GM18507 (cell line): ENCODE results near the gene NABP2.
A peak's percentile ranks its signal among the peaks of the same experiment; 100 is the strongest.

ENCODE experiments used
- DNase-seq: peaks from one replicate; pipeline ENCODE4 v3.0.0; 2011; ENCODE audit warnings: low read depth; ENCODE audit not compliant: insufficient read length; ENCODE audit errors: extremely low spot score
- FAIRE-seq: peaks from 2 replicates; lab custom pipeline; 2011; peaks lifted over from hg19 to GRCh38; lab: Jason Lieb, UNC

NABP2 gene

DNA sequence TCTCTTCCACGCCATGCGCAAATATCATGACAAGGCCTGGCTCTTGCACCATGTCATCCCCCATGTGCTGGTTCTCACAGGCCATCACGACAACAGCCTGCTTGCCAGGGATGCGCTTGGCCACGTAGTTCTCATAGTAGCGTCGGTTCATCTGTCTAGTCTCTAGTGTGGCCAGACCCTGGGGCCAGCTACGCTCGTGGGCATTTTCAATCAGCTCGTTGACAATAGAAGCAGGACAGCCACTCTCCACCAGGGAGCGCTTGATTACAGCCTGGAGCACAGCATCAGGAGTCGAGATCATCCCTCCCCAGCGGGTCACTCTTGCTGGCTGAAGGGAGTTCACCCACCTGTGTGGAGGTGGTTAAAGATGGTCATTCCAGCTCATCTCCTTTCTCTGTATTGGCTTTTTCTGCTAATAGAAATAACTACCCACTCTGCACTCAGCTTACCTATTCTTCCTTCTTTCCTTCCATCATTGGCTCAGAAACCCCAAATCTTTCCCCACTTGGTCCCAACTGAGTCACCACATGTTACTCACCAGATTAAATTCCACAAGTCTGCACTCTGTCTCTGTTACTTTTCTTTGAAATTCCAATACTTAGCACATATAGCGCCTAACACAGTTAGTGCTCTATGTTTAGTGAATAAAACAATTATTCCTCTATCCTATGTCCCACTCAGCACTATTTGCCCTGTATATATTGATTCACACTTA lies 17.5 kb upstream of the NABP2 start:
- FAIRE-seq (no peak), DNase-seq (no peak)

DNA sequence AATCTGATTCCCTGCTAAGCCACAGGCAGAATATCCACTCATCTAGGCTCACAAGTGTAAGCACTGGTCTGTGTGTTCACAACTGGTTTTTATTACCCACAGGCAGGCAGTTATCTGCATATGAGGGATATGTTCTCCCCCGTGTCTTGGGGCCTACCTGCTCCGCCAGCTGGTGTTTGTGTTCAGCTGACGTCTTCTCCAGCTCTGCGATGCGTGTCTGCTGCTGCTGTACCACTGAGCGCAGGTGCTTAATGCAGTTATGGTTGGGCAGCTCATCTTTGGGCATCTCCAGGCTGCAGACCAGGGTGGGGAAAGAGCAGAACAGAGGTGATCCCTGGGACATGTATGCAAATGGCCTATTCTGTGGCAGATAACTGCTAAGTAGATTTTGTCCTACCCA lies 16.1 kb upstream of the NABP2 start:
- FAIRE-seq (no peak), DNase-seq (no peak)

DNA sequence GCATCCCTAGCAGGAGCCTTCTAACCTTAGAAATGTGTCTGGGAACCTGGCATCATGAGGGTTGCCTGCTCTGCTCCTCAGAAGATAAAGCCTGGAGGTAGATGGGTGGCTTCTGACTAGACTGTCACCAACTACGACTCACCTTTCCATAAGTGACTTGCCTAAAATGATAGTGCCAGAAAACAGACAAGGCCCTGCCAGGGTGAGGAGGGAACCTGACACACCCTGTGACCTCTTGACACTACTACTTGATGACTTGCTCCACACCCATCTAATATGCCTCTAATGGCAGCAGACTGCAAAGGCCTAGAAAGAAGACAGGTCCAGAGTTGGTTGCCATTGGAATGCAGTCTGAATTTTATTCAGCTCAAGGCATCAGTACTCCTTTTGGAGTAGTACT lies 11.8 kb upstream of the NABP2 start:
- DNase-seq = no peak
- FAIRE-seq = no peak

DNA sequence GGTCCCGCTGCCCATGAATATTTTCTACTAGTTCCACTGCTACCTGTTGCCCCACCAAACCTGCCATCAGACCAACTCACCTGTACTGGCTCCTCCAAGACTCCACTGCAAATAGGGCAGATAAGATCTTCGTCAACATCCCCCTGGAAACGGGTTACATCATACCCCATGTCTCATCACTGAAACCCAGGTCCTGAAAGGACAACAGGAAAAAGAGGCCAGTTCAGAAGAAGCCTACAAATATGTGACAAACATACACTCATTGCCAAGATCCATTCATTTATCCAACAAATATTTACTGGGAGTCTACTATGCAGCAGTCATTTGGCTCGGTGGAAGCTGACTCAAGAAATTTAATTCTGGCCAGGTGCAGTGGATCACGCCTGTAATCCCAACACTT lies 10.3 kb upstream of the NABP2 start:
- DNase-seq (no peak), FAIRE-seq (no peak)

DNA sequence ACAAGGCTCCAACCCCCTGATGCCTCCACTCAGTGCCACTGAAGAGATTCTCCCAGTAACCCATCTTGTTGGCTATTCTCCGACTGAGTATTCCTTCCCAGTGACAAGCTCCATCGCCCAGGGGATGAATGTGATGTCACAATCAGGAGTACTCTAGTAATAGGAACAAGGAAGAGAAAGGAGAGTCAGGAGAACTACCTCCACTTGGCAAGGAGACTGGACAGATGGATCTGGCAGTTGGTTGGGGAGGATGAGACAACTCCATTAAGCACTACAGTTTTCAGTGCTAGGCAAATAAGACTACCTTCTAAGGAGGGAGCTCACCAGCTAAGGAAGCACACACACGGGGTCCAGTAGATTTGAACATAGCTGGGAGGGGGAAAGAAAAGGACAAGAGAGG lies 7.7 kb upstream of the NABP2 start:
- DNase-seq = no peak
- no peak for FAIRE-seq

DNA sequence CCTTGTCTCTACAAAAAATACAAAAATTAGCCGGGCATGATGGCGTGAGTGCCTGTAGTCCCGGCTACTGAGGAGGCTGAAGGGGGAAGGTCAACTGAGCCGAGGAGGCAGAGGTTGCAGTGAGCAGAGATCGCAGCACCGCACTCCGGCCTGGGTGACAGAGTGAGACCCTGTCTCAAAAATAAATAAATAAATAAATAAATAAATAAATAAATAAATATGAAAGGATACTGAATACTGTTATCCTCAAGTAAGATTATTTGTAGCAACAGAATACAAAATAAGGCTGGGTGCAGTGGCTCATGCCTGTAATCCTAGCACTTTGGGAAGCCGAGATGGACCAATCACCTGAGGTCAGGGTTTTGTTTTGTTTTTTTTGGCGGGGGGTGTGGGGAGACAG lies 4.3 kb upstream of the NABP2 start:
- FAIRE-seq = no peak
- DNase-seq = no peak

DNA sequence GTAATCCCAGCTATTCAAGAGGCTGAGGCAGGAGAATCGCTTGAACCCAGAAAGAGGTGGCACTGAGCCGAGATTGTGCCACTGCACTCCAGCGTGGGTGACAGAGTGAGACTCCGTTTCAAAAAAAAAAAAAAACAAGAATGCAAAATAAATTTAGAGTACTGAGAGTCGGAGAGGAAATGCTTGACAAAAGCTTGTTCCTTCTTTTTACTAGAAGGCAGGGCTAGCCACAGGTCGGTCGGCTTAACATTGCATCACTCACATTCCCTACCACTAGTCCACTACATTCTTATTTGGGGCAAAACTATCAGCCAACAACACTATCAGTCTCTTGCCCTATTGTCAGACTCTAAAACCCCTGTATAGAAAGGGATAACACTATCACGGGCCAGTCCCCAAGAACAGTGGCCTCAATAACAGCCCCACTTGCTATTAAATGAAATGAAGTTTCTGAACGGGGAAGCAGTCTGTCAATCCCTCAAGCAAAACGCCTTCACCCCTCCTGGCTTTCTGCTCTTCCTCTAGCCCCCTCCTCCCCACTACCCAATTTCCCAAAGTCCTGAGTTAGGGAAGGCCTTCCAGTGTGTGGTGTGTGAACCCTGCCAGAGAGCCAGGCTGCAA lies 3.4 kb upstream of the NABP2 start:
- no peak for DNase-seq
- peak; percentile 56 for FAIRE-seq

DNA sequence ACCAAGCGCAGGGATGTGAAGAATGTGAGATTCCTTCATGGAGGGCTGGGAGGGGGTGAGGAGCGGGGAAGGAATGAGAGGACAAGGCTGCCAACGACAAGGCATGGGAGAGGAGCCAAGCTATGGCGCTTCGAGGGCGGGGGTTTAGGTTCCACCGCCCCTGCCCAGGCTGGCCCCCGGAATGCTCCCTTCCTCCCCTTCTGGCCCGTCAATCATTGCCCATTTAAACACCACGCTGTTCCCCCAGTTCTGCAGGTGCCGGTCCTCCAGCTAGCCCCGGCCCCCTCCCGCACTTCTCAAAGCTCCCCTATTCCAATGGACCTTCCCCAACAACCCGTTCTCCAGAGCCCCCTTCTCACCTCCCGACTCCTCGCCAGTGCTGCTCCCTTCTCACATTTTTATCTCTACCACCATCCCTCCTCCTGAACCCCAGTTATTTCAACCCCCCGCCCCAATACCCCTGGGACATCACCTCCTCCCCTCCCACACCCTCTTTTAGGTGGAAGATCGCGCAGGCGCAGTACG lies 2.8 kb upstream of the NABP2 start:
- DNase-seq = peak; percentile 62

DNA sequence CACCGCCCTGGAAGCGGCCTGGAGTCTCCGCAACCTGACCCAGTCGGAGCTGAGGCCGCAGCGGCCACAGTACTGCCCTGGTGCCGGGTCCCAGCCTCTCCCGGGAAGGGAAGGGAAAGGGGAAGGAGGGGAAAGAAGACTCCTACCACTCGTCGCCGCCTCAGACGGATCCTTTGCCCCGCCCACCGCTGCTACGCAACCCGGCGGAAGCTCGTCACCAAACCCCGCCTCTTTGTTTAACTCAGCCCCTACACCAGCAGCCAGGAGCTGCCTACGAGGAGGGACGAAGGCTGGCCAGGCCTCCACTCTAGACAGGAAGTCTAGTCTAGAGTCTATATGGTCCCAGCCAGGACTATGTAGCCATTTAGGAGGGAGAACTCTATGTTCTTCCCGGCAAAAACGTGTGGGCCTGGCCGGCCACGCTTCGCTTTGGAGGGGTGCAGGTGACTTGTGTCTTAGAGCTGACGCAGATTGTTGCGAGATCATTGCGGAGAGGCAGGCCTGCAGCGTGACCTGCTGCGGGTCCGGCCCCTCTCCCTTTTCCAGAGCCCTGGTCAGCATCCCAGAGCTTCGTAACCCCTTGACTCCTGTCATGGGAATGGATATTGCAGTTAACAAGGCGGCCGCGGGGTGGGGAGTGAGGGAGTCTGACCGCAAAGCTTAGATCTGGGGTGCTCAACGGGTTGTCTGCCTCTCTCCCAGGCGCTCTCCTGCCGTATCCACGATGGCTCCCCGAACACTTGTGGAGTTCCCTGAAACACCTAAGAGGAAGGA lies 2.2 kb upstream of the NABP2 start, which contains the start of gene RNF41:
Gene RNF41 (minus strand): TSS at position 166 of the 774 bp plus-strand sequence. CDS start 7,875 bp downstream, outside the sequence.
- FAIRE-seq = peak; percentile 97

More for the DNA sequence above, 2.8 kb upstream of the NABP2 start:
- FAIRE-seq = no peak

DNA sequence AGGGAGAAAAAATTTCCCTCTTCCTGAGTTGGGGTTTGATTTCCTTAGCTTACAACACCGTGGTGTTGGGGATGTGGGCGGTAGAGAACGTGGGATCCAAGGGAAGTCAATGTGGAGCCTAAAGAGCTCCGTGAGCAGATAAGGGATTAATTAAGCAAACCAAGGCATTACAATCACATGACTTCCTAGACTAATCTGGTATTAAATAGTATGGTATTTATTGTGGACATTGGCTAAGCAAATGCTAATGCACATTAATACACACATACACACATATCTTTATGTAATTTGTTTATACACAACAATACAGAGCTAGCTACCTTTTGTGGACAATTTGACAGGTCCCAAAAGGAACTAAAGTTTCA lies 1.6 kb upstream of the NABP2 start:
- DNase-seq (no peak), FAIRE-seq (no peak)

More for the DNA sequence above, 2.2 kb upstream of the NABP2 start, which contains the start of gene RNF41:
- DNase-seq = peak; percentile 94

DNA sequence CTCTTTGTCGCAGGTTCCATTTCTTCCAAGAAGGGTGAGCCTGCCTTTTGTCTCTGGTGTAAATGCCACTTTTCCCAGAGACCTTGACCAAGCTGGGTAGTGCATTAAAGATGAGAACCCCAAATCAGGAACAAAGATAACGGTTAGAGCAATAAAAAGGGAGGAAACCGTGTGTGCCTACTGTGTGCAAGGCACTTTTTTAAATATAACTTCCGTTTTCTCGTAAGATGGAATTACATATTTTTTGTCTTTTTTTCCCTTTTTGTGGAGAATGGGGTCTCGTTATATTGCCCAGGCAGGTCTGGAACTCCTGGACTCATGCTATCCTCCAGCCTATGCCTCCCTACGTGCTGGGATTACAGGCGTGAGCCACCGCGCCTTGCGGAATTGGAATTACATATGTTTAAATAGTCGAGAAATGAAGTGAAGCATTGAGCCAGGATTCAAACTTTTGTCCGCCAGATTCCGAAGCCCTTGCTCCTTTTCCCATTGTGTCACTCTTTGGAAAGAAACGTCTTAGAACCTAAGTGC lies 506 bp upstream of the NABP2 start:
- DNase-seq (no peak), FAIRE-seq (no peak)

DNA sequence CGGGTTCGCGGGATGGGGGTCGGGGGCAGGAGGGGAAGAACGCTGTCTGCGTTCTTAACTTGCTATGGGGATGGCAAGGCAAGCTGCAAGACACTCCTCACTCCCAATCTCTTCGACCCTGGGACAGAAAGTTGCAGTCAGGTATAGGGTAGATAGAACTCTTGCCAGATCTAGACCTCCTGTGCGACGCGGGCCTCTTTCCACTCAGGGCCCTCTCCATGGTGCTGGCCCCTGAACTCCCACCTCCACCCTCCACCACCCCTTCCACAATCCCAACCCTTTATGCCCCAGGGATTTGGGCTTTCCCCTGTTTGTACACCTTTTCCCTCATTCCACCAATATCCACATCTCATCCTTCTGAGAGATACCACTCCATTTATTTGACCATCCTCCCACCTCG lies 812 bp downstream of the NABP2 start:
- no peak for FAIRE-seq

DNA sequence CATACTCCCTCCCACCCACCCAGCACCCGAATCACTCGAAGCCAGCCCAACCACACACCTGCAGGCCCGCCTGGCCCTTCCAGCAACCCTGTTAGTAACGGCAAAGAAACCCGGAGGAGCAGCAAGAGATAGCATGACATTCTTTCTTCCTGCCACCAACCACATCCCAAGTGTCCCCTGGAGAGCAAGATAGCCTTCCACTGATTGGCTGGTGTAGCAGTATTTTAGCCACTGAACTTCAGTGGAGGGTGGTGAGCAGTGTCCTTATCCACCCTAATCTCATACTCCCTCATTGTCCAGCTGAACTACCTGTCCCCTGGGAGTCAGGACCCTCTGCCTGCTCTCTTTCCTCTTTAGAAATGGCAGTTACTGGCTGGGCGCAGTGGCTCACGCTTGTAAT lies 4.9 kb downstream of the NABP2 start:
- FAIRE-seq = no peak
- no peak for DNase-seq

More for the DNA sequence above, 812 bp downstream of the NABP2 start:
- DNase-seq = no peak

DNA sequence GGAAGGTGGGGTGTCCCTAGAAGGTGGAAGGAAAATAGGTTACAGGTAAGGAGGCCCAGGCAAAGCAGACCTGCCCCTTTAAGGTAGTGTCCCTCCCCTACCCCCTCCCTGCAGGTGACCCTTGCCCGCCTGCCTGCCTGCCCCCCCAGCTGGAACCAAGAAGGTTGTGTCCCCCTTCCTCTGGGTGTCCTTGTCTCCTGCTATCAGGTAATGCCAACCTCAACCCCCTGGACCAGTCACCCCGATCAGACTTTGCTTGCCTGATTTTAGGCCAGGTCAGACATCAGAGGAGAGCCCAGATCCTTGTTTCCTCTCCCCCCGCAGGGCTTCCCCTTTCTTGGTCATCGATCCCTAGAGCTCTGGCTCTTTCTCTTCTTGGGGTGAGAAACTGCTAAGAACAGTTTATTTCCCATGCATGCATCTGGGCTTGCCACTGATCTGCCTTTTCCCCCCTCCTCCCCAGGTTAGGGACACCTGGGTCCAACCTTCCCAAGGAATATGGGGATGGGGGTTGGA lies 5.8 kb downstream of the NABP2 start, which contains the start of gene SLC39A5:
Gene SLC39A5 (plus strand): TSS at position 136 of the 516 bp plus-strand sequence. CDS start 1,224 bp downstream, outside the sequence.
- no peak for DNase-seq
- no peak for FAIRE-seq

DNA sequence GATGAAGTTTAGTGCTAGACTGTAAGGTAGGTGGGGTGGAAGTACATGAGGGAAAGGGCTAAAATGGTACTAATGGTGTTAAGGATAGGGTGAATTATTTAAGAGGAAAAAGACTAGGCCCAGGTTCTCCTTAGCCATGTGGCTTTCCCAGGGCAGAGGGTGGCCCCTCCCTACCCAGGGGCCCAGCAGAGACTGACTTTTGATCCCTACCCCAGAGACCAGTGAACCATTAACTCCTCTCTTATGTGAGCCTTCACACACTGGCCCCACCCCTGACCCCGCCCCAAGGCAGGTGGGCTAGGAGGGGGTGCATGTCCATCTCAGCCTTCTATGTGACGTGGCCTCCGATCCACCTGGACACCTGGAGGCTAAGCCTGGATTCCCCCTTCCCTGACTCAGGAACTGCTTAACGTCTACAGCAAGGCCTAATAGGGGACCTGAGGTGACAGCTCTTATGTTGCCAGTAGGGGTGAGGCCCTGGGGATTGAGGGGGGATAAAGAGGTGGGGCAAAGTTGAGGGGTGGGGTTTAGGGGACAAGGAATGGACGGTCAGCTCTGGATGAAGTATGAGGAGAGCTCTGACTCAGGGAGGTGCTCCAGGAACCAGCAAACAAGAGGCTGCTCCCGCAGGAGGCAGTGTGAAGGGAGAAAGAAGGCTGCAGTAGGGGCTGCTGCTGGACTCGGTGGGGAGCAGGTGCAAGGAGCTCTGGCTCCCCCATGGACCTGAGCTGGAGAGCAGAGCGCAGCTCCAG lies 6.5 kb downstream of the NABP2 start:
- DNase-seq (no peak), FAIRE-seq (no peak)

DNA sequence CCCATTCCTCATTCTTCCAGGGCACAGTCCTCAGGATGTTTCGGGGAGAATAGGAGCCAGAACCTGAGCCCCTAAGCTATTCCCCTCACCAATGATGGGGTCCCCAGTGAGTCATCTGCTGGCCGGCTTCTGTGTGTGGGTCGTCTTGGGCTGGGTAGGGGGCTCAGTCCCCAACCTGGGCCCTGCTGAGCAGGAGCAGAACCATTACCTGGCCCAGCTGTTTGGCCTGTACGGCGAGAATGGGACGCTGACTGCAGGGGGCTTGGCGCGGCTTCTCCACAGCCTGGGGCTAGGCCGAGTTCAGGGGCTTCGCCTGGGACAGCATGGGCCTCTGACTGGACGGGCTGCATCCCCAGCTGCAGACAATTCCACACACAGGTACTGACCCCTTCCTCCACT lies 7.0 kb downstream of the NABP2 start:
- no peak for FAIRE-seq

DNA sequence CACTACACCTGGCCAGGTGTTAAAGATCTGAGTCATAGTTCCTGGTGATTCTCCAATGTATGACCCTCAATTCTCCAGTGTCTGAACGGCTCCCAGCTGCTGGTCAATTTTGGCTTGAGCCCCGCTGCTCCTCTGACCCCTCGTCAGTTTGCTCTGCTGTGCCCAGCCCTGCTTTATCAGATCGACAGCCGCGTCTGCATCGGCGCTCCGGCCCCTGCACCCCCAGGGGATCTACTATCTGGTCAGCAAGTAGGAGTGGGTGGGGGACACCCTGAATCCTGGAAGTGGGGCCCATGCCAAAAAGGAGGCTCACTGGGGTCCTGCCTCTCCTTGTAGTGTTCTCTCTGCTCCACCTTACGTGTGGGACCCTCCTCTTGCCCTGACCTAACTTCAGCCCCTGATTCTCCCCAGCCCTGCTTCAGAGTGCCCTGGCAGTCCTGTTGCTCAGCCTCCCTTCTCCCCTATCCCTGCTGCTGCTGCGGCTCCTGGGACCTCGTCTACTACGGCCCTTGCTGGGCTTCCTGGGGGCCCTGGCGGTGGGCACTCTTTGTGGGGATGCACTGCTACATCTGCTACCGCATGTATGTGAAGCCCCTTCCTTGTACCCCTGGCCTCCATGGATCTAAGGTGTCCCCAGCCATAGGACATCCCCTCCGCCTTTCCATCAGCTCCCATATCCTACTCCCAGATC lies 10.7 kb downstream of the NABP2 start:
- FAIRE-seq (no peak), DNase-seq (no peak)

More for the DNA sequence above, 7.0 kb downstream of the NABP2 start:
- DNase-seq = no peak

DNA sequence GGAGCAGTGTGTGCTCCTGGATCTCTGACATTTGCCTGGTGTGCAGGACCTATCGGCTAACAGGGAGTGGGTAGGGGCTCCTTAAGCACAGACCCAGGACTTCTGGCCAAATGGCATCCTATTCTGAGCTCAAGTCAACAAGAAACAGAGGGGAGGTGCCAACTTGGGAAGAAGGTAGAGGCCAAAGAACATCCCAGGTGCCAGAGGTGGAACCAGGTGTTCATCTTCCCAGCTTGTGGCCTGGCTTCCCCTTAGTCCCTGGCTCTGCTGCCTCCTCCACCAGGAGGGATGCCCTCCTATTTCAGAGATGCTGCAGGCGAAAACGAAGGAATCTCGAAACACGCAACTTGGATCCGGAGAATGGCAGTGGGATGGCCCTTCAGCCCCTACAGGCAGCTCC lies 11.9 kb downstream of the NABP2 start:
- DNase-seq (no peak), FAIRE-seq (no peak)
